ENCODE results near the gene UNC5A.

Gene UNC5A

GRCh38 chr5:176912115-176912514 lies 101.8 kb downstream of the UNC5A start:
- TF ChIP-seq ZNF565 (CRISPR knock-in tag; conservative IDR thresholded peaks at IDR 0.05; ENCODE audit: low read depth), result no peak
- no peak for TF ChIP-seq ZC3H10 (CRISPR knock-in tag; IDR thresholded peaks at IDR 0.05)
- no peak for TF ChIP-seq PATZ1 (CRISPR knock-in tag; IDR thresholded peaks at IDR 0.05; ENCODE audit: borderline replicate concordance)
- TF ChIP-seq ARNTL (CRISPR knock-in tag; IDR thresholded peaks at IDR 0.05; ENCODE audit: borderline replicate concordance, low read depth), result no peak
- TF ChIP-seq PPARA (CRISPR knock-in tag; IDR thresholded peaks at IDR 0.05; ENCODE audit: borderline replicate concordance), result no peak
- no peak for TF ChIP-seq GLIS3 (CRISPR knock-in tag; IDR thresholded peaks at IDR 0.05)
- no peak for TF ChIP-seq ESRRG (CRISPR knock-in tag; IDR thresholded peaks at IDR 0.05)
- no peak for TF ChIP-seq TCF4 (CRISPR knock-in tag; IDR thresholded peaks at IDR 0.05; ENCODE audit: borderline replicate concordance)
- no peak for TF ChIP-seq TSHZ2 (CRISPR knock-in tag; IDR thresholded peaks at IDR 0.05)
- TF ChIP-seq ZFP3 (CRISPR knock-in tag; IDR thresholded peaks at IDR 0.05), result no peak
- TF ChIP-seq CSDC2 (CRISPR knock-in tag; IDR thresholded peaks at IDR 0.05), result no peak
- no peak for TF ChIP-seq ZFP30 (CRISPR knock-in tag; IDR thresholded peaks at IDR 0.05)
- TF ChIP-seq BACH2 (CRISPR knock-in tag; IDR thresholded peaks at IDR 0.05; ENCODE audit: borderline replicate concordance), result no peak
- TF ChIP-seq CSRNP3 (CRISPR knock-in tag; IDR thresholded peaks at IDR 0.05), result no peak
- TF ChIP-seq ZNF8 (CRISPR knock-in tag; IDR thresholded peaks at IDR 0.05), result no peak
- no peak for TF ChIP-seq SNAI2 (CRISPR knock-in tag; IDR thresholded peaks at IDR 0.05)
- TF ChIP-seq TOX (CRISPR knock-in tag; IDR thresholded peaks at IDR 0.05; ENCODE audit: borderline replicate concordance), result no peak
- TF ChIP-seq OSR1 (CRISPR knock-in tag; IDR thresholded peaks at IDR 0.05), result no peak
- ATAC-seq, result no peak

GRCh38 chr5:176915906-176916305 lies 105.5 kb downstream of the UNC5A start:
- ATAC-seq, result no peak
- TF ChIP-seq ARNTL (CRISPR knock-in tag; IDR thresholded peaks at IDR 0.05; ENCODE audit: borderline replicate concordance, low read depth), result no peak
- TF ChIP-seq OSR1 (CRISPR knock-in tag; IDR thresholded peaks at IDR 0.05), result no peak
- TF ChIP-seq CREB5 (CRISPR knock-in tag; IDR thresholded peaks at IDR 0.05; ENCODE audit: low read depth), result no peak
- TF ChIP-seq TCF4 (CRISPR knock-in tag; IDR thresholded peaks at IDR 0.05; ENCODE audit: borderline replicate concordance), result no peak
- TF ChIP-seq ISL1 (CRISPR knock-in tag; IDR thresholded peaks at IDR 0.05), result no peak
- TF ChIP-seq CSRNP3 (CRISPR knock-in tag; IDR thresholded peaks at IDR 0.05), result no peak
- TF ChIP-seq CSDC2 (CRISPR knock-in tag; IDR thresholded peaks at IDR 0.05), result no peak
- no peak for TF ChIP-seq ZNF70 (CRISPR knock-in tag; IDR thresholded peaks at IDR 0.05)
- TF ChIP-seq TSHZ2 (CRISPR knock-in tag; IDR thresholded peaks at IDR 0.05), result no peak
- TF ChIP-seq ZC3H10 (CRISPR knock-in tag; IDR thresholded peaks at IDR 0.05), result no peak
- no peak for TF ChIP-seq ESRRG (CRISPR knock-in tag; IDR thresholded peaks at IDR 0.05)
- no peak for TF ChIP-seq ZFP30 (CRISPR knock-in tag; IDR thresholded peaks at IDR 0.05)
- no peak for TF ChIP-seq ZNF565 (CRISPR knock-in tag; conservative IDR thresholded peaks at IDR 0.05; ENCODE audit: low read depth)
- TF ChIP-seq POU6F1 (CRISPR knock-in tag; IDR thresholded peaks at IDR 0.05; ENCODE audit: borderline replicate concordance, low read depth), result no peak
- no peak for TF ChIP-seq TOX (CRISPR knock-in tag; IDR thresholded peaks at IDR 0.05; ENCODE audit: borderline replicate concordance)
- no peak for TF ChIP-seq SNAI2 (CRISPR knock-in tag; IDR thresholded peaks at IDR 0.05)
- no peak for TF ChIP-seq GLIS3 (CRISPR knock-in tag; IDR thresholded peaks at IDR 0.05)
- TF ChIP-seq PATZ1 (CRISPR knock-in tag; IDR thresholded peaks at IDR 0.05; ENCODE audit: borderline replicate concordance), result no peak
- TF ChIP-seq ZNF8 (CRISPR knock-in tag; IDR thresholded peaks at IDR 0.05), result no peak
- no peak for TF ChIP-seq BACH2 (CRISPR knock-in tag; IDR thresholded peaks at IDR 0.05; ENCODE audit: borderline replicate concordance)

All from SK-N-SH treated with all-trans-retinoic acid at 6 μM for 48 hours (cell line).